ENCODE measurements around the gene FSHR.

The FSHR gene

GRCh38 chr2:49043405-49043982 lies 110.8 kb downstream of the FSHR start:
- Histone ChIP-seq H3K4me3 (replicated peaks; ENCODE audit: low read depth, low read length) (no peak overlapping the region), H3K36me3 (ENCODE audit: control insufficient read depth, insufficient read depth, low read length) (no peaks in the 10 kb centered on the region), H3K27me3 (replicated peaks; ENCODE audit: control insufficient read depth, insufficient read depth, low read length) (no peaks in the 10 kb centered on the region)
- TF ChIP-seq CTCF (IDR thresholded peaks at IDR 0.05; ENCODE audit: insufficient read depth, low read length, poor library complexity, severe bottlenecking): no peak
- DNase-seq (ENCODE audit: extremely low read depth, insufficient read length): no peak

GRCh38 chr2:49042488-49042887 lies 111.8 kb downstream of the FSHR start:
- TF ChIP-seq CTCF (IDR thresholded peaks at IDR 0.05; ENCODE audit: insufficient read depth, low read length, poor library complexity, severe bottlenecking): no peak
- H3K27me3 ChIP-seq (replicated peaks; ENCODE audit: control insufficient read depth, insufficient read depth, low read length): no peaks in the 10 kb centered on the region
- no peaks in the 10 kb centered on the region for H3K36me3 ChIP-seq (ENCODE audit: control insufficient read depth, insufficient read depth, low read length)
- DNase-seq (ENCODE audit: extremely low read depth, insufficient read length): peak; percentile 19
- no peak overlapping the region for H3K4me3 ChIP-seq (replicated peaks; ENCODE audit: low read depth, low read length)

GRCh38 chr2:49041061-49041460 lies 113.3 kb downstream of the FSHR start:
- DNase-seq (ENCODE audit: extremely low read depth, insufficient read length): no peak
- Histone ChIP-seq H3K27me3 (replicated peaks; ENCODE audit: control insufficient read depth, insufficient read depth, low read length) (no peaks in the 10 kb centered on the region), H3K4me3 (replicated peaks; ENCODE audit: low read depth, low read length) (no peak overlapping the region), H3K36me3 (ENCODE audit: control insufficient read depth, insufficient read depth, low read length) (no peaks in the 10 kb centered on the region)
- TF ChIP-seq CTCF (IDR thresholded peaks at IDR 0.05; ENCODE audit: insufficient read depth, low read length, poor library complexity, severe bottlenecking): no peak

GRCh38 chr2:49037197-49037596 lies 117.1 kb downstream of the FSHR start:
- no peaks in the 10 kb centered on the region for H3K36me3 ChIP-seq (ENCODE audit: control insufficient read depth, insufficient read depth, low read length)
- no peaks in the 10 kb centered on the region for H3K27me3 ChIP-seq (replicated peaks; ENCODE audit: control insufficient read depth, insufficient read depth, low read length)
- no peak for TF ChIP-seq CTCF (IDR thresholded peaks at IDR 0.05; ENCODE audit: insufficient read depth, low read length, poor library complexity, severe bottlenecking)
- no peak overlapping the region for H3K4me3 ChIP-seq (replicated peaks; ENCODE audit: low read depth, low read length)
- DNase-seq (ENCODE audit: extremely low read depth, insufficient read length): no peak

- Histone ChIP-seq H3K27me3 (replicated peaks; ENCODE audit: control insufficient read depth, insufficient read depth, low read length) (no peaks in the 10 kb centered on the region), H3K4me3 (replicated peaks; ENCODE audit: low read depth, low read length) (no peak overlapping the region), H3K36me3 (ENCODE audit: control insufficient read depth, insufficient read depth, low read length) (no peaks in the 10 kb centered on the region)
- no peak for TF ChIP-seq CTCF (IDR thresholded peaks at IDR 0.05; ENCODE audit: insufficient read depth, low read length, poor library complexity, severe bottlenecking)
- DNase-seq (ENCODE audit: extremely low read depth, insufficient read length): no peak
Measured at GRCh38 chr2:49035481-49035880, 118.8 kb downstream of the FSHR start.
